Right atrium auricular region (tissue), 2 donors: ENCODE results near the gene TNFRSF25. TPM values are rescaled to one million over a fixed set of nuclear protein-coding genes. Genes with fewer than 3 reads are reported as not detected.

Source experiments
- DNase-seq: peaks from one replicate; pipeline ENCODE4 v3.0.0-alpha.2; 2019; ENCODE audit warnings: low spot score
- H3K27ac ChIP-seq, 2 donors: fragments of 200-600 bp; sonication (generic); 1 replicate in 1 of 2; 2 replicates in 1 of 2; pipeline ENCODE4 v1.5.1; 2016 to 2019
- H3K27me3 ChIP-seq, 2 donors: fragments of 200-600 bp; sonication (generic); one replicate each; pipeline versions ENCODE4 v1.5.1 to v1.6.0; 2017 to 2019
- H3K36me3 ChIP-seq: fragments of 200-600 bp; sonication (generic); one replicate; pipeline ENCODE4 v1.5.1; 2016
- H3K4me1 ChIP-seq, 2 donors: fragments of 200-600 bp; sonication (generic); one replicate each; pipeline versions ENCODE4 v1.5.1 to v1.6.0; 2017 to 2019
- H3K4me3 ChIP-seq, 2 donors: fragments of 200-600 bp; sonication (generic); 1 replicate in 1 of 2; 2 replicates in 1 of 2; pipeline ENCODE4 v1.5.1; 2017 to 2019; ENCODE audit warnings: mild to moderate bottlenecking in 1 of 2, moderate library complexity in 1 of 2
- H3K9me3 ChIP-seq, 2 donors: fragments of 200-600 bp; sonication (generic); one replicate each; pipeline ENCODE4 v1.5.1; 2019
- CTCF ChIP-seq, 2 donors: fragments of 200-600 bp; sonication (generic); IDR thresholded peaks; one replicate each; pipeline ENCODE4 v1.5.1; 2019; ENCODE audit warnings: antibody characterized with exemption in 2 of 2
- total RNA-seq, 2 donors: library from RNA; depleted of rRNA; stranded (reverse); fragments of >200 nt; gene quantifications; one replicate each; pipeline ENCODE4 v1.1.0, GENCODE V29; 2016

The TNFRSF25 gene
- 1 to 10 TPM; 4.4 to 7.4 TPM for total RNA-seq

GRCh38 chr1:6466023-6466422 lies at the start of gene TNFRSF25:
TNFRSF25 (minus strand) TSS chr1:6466173; CDS start chr1:6466107, 66 bp downstream.
- Histone ChIP-seq H3K9me3 (no peaks in the 10 kb centered on the region), H3K36me3 (peaks cover 31% of the 10 kb centered on the region), H3K4me1 (peaks cover 0 to 5% of the 10 kb centered on the region in 2 donors), H3K27me3 (no peaks in the 10 kb centered on the region), H3K4me3 (peak within 1 kb of the TSS in 1 of 2 donors; percentile 13), H3K27ac (no peak within 1 kb of the TSS)
- DNase-seq = no peak
- TF ChIP-seq CTCF (IDR thresholded peaks at IDR 0.05) = no peak

- peaks cover 0 to 17% of the 10 kb centered on the region in 2 donors for H3K4me1 ChIP-seq
- H3K27ac ChIP-seq = peak overlapping the region in 1 of 2 donors; percentile 35
- no peak overlapping the region for H3K4me3 ChIP-seq
- no peaks in the 10 kb centered on the region for H3K9me3 ChIP-seq
- DNase-seq = no peak
- H3K27me3 ChIP-seq = no peaks in the 10 kb centered on the region
- TF ChIP-seq CTCF (IDR thresholded peaks at IDR 0.05) = no peak
- H3K36me3 ChIP-seq = no peaks in the 10 kb centered on the region
These were observed 49.8 kb upstream of the TNFRSF25 start for GRCh38 chr1:6515771-6516170.

GRCh38 chr1:6513320-6513801 lies 47.4 kb upstream of the TNFRSF25 start:
- Histone ChIP-seq H3K36me3 (no peaks in the 10 kb centered on the region), H3K4me1 (peaks cover 0 to 6% of the 10 kb centered on the region in 2 donors), H3K27me3 (no peaks in the 10 kb centered on the region), H3K27ac (no peak overlapping the region), H3K9me3 (no peaks in the 10 kb centered on the region), H3K4me3 (no peak overlapping the region)
- no peak for DNase-seq
- no peak for TF ChIP-seq CTCF (IDR thresholded peaks at IDR 0.05)

GRCh38 chr1:6512908-6513280 lies 46.9 kb upstream of the TNFRSF25 start:
- no peaks in the 10 kb centered on the region for H3K27me3 ChIP-seq
- H3K27ac ChIP-seq = no peak overlapping the region
- no peak for DNase-seq
- no peak overlapping the region for H3K4me3 ChIP-seq
- no peaks in the 10 kb centered on the region for H3K9me3 ChIP-seq
- TF ChIP-seq CTCF (IDR thresholded peaks at IDR 0.05) = no peak
- no peaks in the 10 kb centered on the region for H3K36me3 ChIP-seq
- peaks cover 0 to 6% of the 10 kb centered on the region in 2 donors for H3K4me1 ChIP-seq

GRCh38 chr1:6512245-6512907 lies 46.4 kb upstream of the TNFRSF25 start:
- no peak overlapping the region for H3K27ac ChIP-seq
- no peaks in the 10 kb centered on the region for H3K27me3 ChIP-seq
- no peak for DNase-seq
- no peak for TF ChIP-seq CTCF (IDR thresholded peaks at IDR 0.05)
- H3K36me3 ChIP-seq = no peaks in the 10 kb centered on the region
- H3K4me3 ChIP-seq = no peak overlapping the region
- H3K4me1 ChIP-seq = peaks cover 0 to 11% of the 10 kb centered on the region in 2 donors
- no peaks in the 10 kb centered on the region for H3K9me3 ChIP-seq
